Measurements from ENCODE around the gene FGF4. TPM values are rescaled to one million over a fixed set of nuclear protein-coding genes. Genes with fewer than 3 reads are reported as not detected.

Gene FGF4
- polyA plus RNA-seq, 3 donors = not detected

- DNase-seq = no peak
These were observed 32.1 kb upstream of the FGF4 start for GRCh38 chr11:69807106-69807815.

GRCh38 chr11:69804769-69805508, 29.8 kb upstream of the FGF4 start:
- no peak for DNase-seq

DNA sequence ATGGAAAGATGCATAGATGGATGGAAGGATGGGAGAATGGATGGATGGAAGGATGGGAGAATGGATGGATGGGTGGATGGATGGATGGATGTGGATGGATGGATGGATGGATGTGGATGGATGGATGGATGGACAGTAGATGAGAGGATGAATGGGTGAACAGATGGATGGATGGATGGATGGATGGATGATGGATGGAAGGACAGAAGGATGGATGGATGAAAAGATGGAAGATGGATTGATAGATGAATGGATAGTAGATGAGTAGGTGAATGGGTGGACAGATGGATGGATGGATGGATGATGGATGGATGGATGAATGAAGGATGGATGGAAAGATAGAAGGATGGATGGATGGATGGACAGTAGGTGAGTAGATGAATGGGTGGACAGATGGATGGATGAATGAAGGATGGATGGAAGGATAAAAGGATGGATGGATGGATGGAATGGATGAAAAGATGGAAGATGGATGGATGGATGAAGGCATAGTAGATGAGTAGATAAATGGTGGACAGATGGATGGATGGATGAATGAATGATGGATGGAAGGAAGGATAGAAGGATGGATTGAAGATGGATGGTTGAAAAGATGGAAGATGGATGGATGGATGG, 28.6 kb upstream of the FGF4 start:
- no peak for DNase-seq

GRCh38 chr11:69803022-69803421, 27.9 kb upstream of the FGF4 start:
- DNase-seq = no peak

DNA sequence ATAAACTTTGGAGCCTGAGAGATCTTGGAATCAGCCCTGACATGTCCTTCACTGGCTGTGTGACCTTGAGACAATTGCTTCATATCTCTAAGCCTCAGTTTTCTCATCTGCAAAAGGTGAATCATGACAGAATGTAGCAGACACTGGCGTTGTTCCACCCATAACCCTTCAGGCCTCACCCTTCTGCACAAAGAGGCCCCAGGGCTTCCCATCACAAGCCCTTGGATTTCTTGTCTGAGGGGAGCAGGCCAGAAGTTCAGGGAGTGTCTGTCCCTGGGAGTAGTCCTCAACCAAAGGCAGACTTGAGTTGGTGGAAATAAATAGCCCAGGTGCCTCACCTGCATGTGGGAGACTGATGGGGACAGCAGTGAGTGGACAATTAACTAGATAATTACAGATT, 27.4 kb upstream of the FGF4 start:
- DNase-seq = no peak

GRCh38 chr11:69801513-69802335, 26.6 kb upstream of the FGF4 start:
- DNase-seq = no peak

GRCh38 chr11:69800278-69800677, 25.1 kb upstream of the FGF4 start:
- DNase-seq = no peak

GRCh38 chr11:69799582-69799981, 24.4 kb upstream of the FGF4 start:
- no peak for DNase-seq

DNA sequence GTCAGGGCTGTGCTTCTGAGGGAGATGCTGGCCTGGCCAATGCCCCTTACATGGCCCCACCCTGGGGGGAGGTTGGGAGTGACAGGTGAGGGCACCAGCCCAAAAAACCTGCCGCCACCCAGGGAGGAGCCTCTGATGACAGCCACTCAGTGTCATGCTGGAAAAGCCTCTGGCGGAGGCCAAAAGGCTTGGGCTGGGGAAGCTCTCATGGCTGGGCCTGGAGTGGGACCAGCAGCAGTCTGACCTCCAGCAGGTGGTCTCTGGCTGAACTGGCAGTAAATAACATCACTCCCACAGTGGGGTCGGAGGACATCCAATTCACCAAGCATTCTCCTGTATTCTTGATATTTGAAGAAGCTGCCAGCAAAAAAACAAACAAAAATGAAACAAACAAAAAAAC, 24.0 kb upstream of the FGF4 start:
- no peak for DNase-seq

- no peak for DNase-seq
These were observed 22.8 kb upstream of the FGF4 start for GRCh38 chr11:69797737-69798528.

- no peak for DNase-seq
These were observed 22.0 kb upstream of the FGF4 start for GRCh38 chr11:69797156-69797555.

GRCh38 chr11:69796063-69796462, 20.9 kb upstream of the FGF4 start:
- no peak for DNase-seq

GRCh38 chr11:69791276-69792180, 16.4 kb upstream of the FGF4 start:
- no peak for DNase-seq

- no peak for DNase-seq
These were observed 13.8 kb upstream of the FGF4 start for GRCh38 chr11:69788956-69789355.

GRCh38 chr11:69787906-69788305, 12.8 kb upstream of the FGF4 start:
- DNase-seq = no peak

GRCh38 chr11:69787457-69787856, 12.3 kb upstream of the FGF4 start:
- no peak for DNase-seq

GRCh38 chr11:69781241-69781640, 6.1 kb upstream of the FGF4 start:
- DNase-seq = no peak

- no peak for DNase-seq
These were observed 3.2 kb upstream of the FGF4 start for GRCh38 chr11:69778373-69778772.

DNA sequence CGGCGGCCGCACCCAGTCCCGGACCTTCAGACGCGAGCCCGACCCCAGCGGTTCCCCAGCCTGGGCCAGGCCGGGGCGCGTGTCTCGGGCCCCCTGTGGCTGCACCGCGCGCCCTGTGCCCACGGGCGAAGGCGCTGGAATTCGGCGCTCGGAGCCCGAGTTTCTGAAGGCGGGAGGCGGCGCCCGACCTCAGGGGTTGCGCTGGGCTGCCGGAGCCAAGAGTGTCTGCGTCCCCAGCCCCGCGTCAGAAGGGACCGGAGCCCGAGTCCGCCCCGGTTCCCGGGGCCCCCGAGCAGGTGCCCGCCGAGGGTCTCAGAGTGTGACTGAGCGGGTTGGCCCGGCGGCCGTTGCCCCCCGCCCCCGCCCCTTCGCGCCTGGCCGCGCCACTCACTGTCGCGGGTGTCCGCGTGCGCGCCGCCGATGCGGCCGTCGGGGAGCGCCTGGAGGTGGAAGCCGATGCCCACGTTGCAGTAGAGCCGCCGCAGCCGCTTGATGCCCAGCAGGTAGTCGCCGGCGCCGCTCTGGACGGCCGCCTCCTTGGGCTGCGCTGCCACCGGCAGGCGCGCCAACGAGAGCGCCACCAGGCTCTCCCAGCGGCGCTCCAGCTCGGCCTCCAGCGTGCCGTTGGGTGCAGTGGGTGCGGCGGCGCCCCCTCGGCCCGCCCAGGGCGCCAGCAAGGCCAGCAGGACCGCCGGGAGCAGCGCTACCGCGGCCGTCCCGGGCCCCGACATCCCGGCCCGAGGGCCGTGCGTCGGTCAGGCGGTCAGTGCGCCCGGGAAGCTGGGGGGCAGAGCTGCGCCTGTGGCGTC, 583 bp downstream of the FGF4 start:
- no peak for DNase-seq
